Stomach smooth muscle (tissue), 2 donors: Measurements from ENCODE around the gene IL27RA.
"Not testable (repeated sequence)": the region's sequence is repeated elsewhere in the genome, so short reads cannot be mapped to it uniquely, and the experiment has no call there.

Source experiments
- H3K27ac ChIP-seq: one replicate; pipeline ENCODE4 v1.7.0; 2013; ENCODE audit warnings: mild to moderate bottlenecking, low read length, inconsistent platforms
- H3K27me3 ChIP-seq, 2 donors: one replicate each; pipeline ENCODE4 v1.7.0; 2013; ENCODE audit warnings: low read length in 2 of 2; ENCODE audit not compliant: insufficient read depth in 2 of 2, control insufficient read depth in 1 of 2
- H3K36me3 ChIP-seq, 2 donors: one replicate each; pipeline ENCODE4 v1.7.0; 2013; ENCODE audit warnings: low read length in 2 of 2; ENCODE audit not compliant: control insufficient read depth in 2 of 2, insufficient read depth in 2 of 2
- H3K4me1 ChIP-seq: one replicate; pipeline ENCODE4 v1.7.0; 2013; ENCODE audit warnings: low read length; ENCODE audit not compliant: control insufficient read depth, insufficient read depth
- H3K4me3 ChIP-seq, 2 donors: one replicate each; pipeline ENCODE4 v1.7.0; 2013; ENCODE audit warnings: low read length in 2 of 2
- H3K9ac ChIP-seq, 2 donors: one replicate each; pipeline ENCODE4 v1.7.0; 2013; ENCODE audit warnings: low read length in 2 of 2, mild to moderate bottlenecking in 1 of 2
- H3K9me3 ChIP-seq, 2 donors: one replicate each; pipeline ENCODE4 v1.7.0; 2013; ENCODE audit warnings: low read length in 2 of 2; ENCODE audit not compliant: control insufficient read depth in 2 of 2
- donor health status: healthy.
- donor health status: Pancreatic carcinoma.

IL27RA gene

DNA sequence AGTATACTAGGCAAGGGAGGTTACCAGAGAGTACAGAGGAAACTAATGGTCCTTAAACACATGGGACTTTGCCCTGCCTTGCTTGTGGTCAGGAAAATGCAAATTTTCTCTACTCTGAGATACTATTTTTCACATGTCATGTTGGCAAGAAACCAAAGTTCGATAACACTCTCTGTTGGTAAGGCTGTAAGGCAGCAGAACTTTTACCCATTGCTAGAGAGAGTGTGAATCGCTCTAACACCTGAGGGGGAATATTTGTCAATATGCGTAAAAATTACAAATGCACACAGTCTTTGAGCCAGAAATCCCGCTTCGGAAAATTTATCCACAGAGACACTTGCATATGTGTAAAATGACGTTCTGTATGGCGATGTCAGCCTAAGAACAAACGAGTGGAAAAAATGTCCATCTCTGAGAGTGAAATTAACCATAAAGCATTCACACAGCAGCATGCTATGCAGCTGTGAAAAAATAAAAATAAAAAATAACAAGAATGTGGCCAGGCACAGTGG, 16.0 kb upstream of the IL27RA start:
- no peaks in the 10 kb centered on the region for H3K4me1 ChIP-seq
- no peak overlapping the region for H3K4me3 ChIP-seq
- no peaks in the 10 kb centered on the region for H3K36me3 ChIP-seq
- H3K9me3 ChIP-seq: no peaks in the 10 kb centered on the region
- no peak overlapping the region for H3K9ac ChIP-seq
- no peak overlapping the region for H3K27ac ChIP-seq
- no peaks in the 10 kb centered on the region for H3K27me3 ChIP-seq

DNA sequence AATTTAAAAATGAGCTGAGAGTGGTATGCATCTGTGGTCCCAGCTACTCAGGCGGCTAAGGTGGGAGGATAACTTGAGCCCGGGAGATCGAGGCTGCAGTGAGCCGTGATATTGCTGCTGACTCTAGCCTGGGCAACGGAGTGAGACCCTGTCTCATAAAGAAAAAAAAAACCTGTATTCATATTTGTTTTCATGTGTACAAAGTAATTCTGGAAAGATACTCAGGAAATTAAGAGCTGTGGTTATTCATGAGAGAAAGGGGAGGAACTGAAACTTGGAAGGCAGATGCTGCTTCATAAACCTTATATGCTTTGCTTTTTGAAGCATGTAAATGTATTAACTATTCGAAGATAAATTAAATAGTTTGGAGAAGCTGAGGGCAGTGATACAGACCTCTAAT, 12.5 kb upstream of the IL27RA start:
- H3K27ac ChIP-seq: no peak overlapping the region
- H3K9me3 ChIP-seq: no peaks in the 10 kb centered on the region

GRCh38 chr19:14019739-14020138, 11.8 kb upstream of the IL27RA start:
- not testable (repeated sequence) for H3K36me3 ChIP-seq, H3K27me3 ChIP-seq, H3K4me1 ChIP-seq, H3K9me3 ChIP-seq, H3K4me3 ChIP-seq, H3K9ac ChIP-seq, H3K27ac ChIP-seq

More for the DNA sequence above, 12.5 kb upstream of the IL27RA start:
- H3K4me3 ChIP-seq: no peak overlapping the region
- H3K9ac ChIP-seq: no peak overlapping the region
- no peaks in the 10 kb centered on the region for H3K36me3 ChIP-seq
- no peaks in the 10 kb centered on the region for H3K27me3 ChIP-seq
- H3K4me1 ChIP-seq: no peaks in the 10 kb centered on the region

GRCh38 chr19:14021474-14021873, 10.1 kb upstream of the IL27RA start:
- no peak overlapping the region for H3K27ac ChIP-seq
- no peaks in the 10 kb centered on the region for H3K4me1 ChIP-seq
- no peaks in the 10 kb centered on the region for H3K9me3 ChIP-seq
- H3K36me3 ChIP-seq: no peaks in the 10 kb centered on the region
- no peaks in the 10 kb centered on the region for H3K27me3 ChIP-seq
- no peak overlapping the region for H3K4me3 ChIP-seq
- H3K9ac ChIP-seq: no peak overlapping the region

- no peak overlapping the region for H3K4me3 ChIP-seq
- H3K27ac ChIP-seq: no peak overlapping the region
- no peaks in the 10 kb centered on the region for H3K4me1 ChIP-seq
- no peaks in the 10 kb centered on the region for H3K27me3 ChIP-seq
- H3K36me3 ChIP-seq: no peaks in the 10 kb centered on the region
- no peaks in the 10 kb centered on the region for H3K9me3 ChIP-seq
- no peak overlapping the region for H3K9ac ChIP-seq
Measured at GRCh38 chr19:14022469-14022868, 9.1 kb upstream of the IL27RA start.

- H3K9me3 ChIP-seq: no peaks in the 10 kb centered on the region
- H3K27ac ChIP-seq: no peak overlapping the region
- H3K27me3 ChIP-seq: peaks cover 3 to 7% of the 10 kb centered on the region in 2 donors
- no peak overlapping the region for H3K9ac ChIP-seq
- H3K36me3 ChIP-seq: no peaks in the 10 kb centered on the region
- H3K4me3 ChIP-seq: no peak overlapping the region
- no peaks in the 10 kb centered on the region for H3K4me1 ChIP-seq
Measured at GRCh38 chr19:14023404-14024235, 7.9 kb upstream of the IL27RA start.

DNA sequence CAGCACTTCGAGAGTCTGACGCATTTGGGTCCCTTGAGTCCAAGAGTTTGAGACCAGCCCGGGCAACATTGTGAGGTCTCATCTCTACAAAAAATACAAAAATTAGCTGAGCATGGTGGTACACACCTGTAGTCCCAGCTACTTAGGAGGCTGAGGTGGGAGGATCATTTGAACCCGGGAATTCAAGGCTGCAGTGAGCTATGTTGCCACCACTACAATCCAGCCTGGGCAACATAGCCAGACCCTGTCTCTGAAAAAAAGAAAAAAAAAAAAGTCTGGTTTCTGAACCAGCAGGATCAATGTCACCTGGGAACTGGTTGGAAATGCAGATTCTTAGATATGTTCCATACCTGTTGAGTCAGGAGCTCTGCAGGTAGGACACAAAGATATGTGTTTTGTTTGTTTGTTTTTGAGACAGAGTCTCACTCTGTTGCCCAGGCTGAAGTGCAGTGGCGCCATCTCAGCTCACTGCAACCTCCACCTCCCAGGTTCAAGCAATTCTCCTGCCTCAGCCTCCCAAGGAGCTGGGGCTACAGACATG, 4.8 kb upstream of the IL27RA start:
- not testable (repeated sequence) for H3K27ac ChIP-seq

DNA sequence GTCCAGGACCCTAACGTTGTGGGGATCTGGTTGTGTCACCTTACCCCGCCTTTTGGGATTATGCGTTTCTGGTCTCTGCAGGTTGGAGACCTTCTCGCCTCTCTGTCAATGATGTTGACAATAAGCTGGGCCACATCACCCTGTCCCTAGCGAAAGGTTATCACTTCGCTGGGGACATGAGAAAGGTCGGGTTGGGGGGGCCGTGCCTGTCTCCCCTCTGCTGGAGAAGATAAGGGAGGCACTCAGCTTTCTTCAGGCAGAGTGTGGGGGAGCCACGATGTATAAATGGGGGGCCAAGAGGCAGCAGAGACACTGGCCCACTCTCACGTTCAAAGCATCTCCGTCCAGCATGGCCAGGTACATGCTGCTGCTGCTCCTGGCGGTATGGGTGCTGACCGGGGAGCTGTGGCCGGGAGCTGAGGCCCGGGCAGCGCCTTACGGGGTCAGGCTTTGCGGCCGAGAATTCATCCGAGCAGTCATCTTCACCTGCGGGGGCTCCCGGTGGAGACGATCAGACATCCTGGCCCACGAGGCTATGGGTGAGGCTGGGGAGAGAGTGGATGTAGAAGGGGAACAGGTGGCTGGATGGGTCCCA, 3.6 kb upstream of the IL27RA start, which contains the start of gene RLN3:
RLN3 (plus strand) TSS at position 293 of the 595 bp plus-strand sequence; CDS start at position 350, 57 bp downstream.
- peaks cover 15% of the 10 kb centered on the region in 2 donors for H3K27me3 ChIP-seq
- H3K36me3 ChIP-seq: no peaks in the 10 kb centered on the region
- H3K4me3 ChIP-seq: no peak within 1 kb of the TSS
- no peak within 1 kb of the TSS for H3K9ac ChIP-seq
- H3K4me1 ChIP-seq: peaks cover 10% of the 10 kb centered on the region
- H3K27ac ChIP-seq: no peak within 1 kb of the TSS
- no peaks in the 10 kb centered on the region for H3K9me3 ChIP-seq

More for the DNA sequence above, 4.8 kb upstream of the IL27RA start:
- not testable (repeated sequence) for H3K9ac ChIP-seq, H3K9me3 ChIP-seq, H3K4me1 ChIP-seq, H3K36me3 ChIP-seq, H3K4me3 ChIP-seq
- peaks cover 15% of the 10 kb centered on the region in 2 donors for H3K27me3 ChIP-seq

DNA sequence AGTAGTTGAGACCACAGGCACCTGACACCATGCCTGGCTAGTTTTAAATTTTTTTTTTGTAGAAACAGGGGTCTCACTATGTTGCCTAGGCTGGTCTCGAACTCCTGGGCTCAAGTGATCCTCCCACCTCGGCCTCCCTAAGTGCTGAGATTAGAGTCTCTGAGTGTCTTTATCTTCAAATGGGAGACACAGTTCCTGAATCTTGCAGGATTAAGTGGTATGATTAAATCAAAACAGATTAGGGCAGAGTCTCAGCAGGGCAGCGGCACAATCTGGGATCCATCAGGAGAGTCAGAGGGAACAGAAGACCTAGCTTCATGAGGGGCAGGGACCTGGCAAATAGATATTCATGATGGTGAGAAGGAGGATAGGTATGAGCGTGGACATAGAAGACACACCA, 2.7 kb upstream of the IL27RA start:
- Histone ChIP-seq H3K9ac (no peak overlapping the region), H3K27ac (no peak overlapping the region), H3K4me3 (no peak overlapping the region), H3K9me3 (no peaks in the 10 kb centered on the region), H3K36me3 (no peaks in the 10 kb centered on the region), H3K27me3 (peaks cover 15 to 16% of the 10 kb centered on the region in 2 donors), H3K4me1 (peaks cover 10% of the 10 kb centered on the region)

DNA sequence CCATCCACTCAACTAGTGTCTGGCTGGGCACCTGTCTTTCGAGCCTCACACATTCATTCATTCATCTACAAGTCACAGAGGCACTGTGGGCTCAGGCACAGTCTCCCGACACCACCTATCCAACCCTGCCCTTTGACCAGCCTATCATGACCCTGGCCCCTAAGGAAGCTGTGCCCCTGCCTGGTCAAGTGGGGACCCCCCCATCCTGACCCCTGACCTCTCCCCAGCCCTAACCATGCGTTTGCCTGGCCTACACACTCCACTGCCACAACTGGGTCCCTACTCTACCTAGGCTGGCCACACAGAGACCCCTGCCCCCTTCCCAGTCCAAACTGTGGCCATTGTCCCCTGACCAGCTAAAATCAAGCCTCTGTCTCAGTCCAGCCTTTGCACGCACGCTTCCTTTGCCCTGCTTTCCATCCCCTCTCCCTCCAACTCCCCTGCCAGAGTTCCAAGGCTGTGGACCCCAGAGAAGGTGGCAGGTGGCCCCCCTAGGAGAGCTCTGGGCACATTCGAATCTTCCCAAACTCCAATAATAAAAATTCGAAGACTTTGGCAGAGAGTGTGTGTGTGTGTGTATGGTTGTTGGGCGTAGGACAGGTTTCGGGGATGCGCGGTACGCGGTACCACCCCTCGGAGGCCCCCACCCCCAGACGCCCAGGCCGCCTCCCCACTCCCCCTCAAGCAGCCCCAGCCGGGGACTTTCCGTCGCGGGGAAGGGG, 404 bp upstream of the IL27RA start:
- Histone ChIP-seq H3K27me3 (peaks cover 15 to 18% of the 10 kb centered on the region in 2 donors), H3K9ac (peak overlapping the region in 1 of 2 donors; percentile 22), H3K27ac (no peak overlapping the region), H3K9me3 (no peaks in the 10 kb centered on the region), H3K4me3 (peak overlapping the region; percentile 59 to 74), H3K36me3 (no peaks in the 10 kb centered on the region), H3K4me1 (peaks cover 10% of the 10 kb centered on the region)
